GM21526 (cell line): ENCODE measurements around the gene CYP46A1.

Experiments
- ATAC-seq: cut with Tn5 transposase; IDR thresholded peaks from one replicate; pipeline ENCODE4 v1.9.1; 2021; ENCODE audit warnings: moderate library complexity; ENCODE audit not compliant: unreplicated experiment, low FRiP score

CYP46A1 gene

DNA sequence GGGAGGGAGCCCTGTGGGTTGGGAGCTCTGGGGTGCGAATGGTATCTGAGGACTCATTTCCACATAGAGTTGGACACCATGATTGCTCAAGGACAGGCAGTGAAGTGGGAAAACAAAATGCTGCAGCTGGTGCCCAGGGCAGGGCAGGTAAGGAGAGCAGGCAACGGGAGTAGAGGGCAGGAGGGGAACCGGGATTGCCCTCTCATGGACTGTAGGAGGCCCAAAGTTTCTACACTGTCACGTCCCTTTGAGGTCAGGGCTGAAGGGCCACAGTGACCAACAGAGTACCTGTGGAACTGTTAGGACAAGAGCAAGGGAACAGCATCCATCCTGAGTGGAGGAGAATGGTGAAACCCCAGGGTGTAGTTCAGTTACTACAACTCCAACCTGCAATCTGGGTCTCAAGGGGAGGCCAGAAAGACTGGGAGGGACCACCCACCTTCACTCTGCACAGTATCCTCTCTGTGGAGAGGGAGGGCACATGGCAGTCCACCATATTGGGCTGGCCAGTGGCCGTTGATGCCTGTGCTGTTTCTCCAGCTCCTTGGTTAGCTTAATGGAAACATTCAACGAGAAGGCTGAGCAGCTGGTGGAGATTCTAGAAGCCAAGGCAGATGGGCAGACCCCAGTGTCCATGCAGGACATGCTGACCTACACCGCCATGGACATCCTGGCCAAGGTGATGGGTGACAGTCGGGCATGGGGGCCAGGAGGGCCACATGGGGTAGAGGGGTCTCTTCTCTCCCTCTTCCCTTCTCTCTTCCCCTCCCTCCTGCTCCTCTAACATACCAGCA lies 22.2 kb downstream of the CYP46A1 start:
- ATAC-seq = no peak

DNA sequence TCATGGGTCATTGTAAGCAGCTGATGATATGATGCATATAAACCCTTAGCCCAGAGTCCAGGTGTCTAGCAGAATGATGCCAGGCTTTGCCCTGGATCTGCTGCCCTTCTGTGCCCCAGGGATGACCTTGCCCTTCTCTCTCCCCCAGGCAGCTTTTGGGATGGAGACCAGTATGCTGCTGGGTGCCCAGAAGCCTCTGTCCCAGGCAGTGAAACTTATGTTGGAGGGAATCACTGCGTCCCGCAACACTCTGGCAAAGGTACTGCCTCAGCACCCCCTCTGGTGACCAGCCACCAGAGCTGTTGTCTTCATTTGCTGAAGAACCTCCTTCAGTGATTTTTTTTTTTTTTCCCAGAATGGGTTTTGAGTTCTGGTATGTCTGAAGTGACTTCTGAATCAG lies 23.3 kb downstream of the CYP46A1 start:
- ATAC-seq = no peak

GRCh38 chr14:99707921-99708320 lies 23.8 kb downstream of the CYP46A1 start:
- ATAC-seq = no peak

GRCh38 chr14:99708449-99708848 lies 24.4 kb downstream of the CYP46A1 start:
- ATAC-seq = no peak

DNA sequence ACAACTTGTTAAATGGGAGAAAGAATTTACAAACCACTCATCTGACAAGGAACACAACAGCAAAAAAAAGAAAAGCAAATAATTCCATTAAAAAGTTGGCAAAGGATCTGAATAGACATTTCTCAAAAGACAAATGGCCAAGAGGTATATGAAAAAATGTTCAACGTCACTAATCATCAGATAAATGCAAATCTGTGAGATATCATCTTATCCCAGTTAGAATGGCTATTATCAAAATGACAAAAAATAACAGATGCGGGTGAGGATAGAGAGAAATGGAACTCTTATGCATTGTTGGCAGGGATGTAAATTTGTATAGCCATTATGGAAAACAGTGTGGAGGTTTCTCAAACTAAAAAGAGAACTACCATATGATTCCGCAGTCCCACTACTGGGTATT lies 29.9 kb downstream of the CYP46A1 start:
- no peak for ATAC-seq

- no peak for ATAC-seq
Measured at GRCh38 chr14:99715266-99716000, 31.3 kb downstream of the CYP46A1 start.

GRCh38 chr14:99716091-99716849 lies 32.2 kb downstream of the CYP46A1 start:
- no peak for ATAC-seq

DNA sequence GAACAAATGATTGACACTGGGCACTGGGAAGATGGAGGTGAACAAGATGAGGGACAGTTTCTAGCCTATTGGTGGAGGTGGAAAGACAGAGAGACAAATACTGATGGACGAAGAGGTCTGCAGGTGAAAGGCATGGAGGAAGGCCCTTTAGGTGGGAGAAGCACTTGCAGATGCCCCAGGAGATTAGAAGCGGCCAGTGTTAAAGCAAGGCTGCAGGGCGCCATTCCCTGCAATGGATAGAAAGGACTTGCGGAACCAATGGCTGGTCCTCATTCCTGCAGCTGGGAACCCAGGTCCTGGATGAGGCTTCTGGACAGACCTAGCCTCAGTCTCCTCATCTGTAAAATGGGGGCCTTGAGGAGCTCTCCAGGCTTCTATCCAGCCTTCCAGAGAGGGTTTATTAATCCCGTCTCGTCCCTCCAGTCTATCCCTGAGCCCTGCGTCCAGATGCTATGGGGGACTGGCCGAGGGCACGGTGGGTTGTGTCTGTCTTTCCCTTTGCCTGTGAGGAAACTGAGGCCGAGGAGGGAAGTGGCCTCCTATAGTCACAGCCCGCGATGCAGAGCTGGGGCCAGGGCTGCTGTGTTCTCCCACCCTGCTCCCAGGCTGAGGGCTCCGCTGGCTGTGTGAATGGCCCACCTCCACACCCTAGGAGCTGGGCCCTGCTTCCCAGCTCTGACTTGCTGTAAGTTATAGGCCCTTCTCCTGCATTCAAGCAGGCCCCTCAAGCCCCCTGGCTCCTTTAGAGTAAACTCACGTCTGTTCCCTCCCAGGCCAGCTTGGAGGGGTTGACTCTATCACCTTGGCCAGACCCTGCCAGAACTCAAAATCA lies 33.0 kb downstream of the CYP46A1 start:
- ATAC-seq = no peak

DNA sequence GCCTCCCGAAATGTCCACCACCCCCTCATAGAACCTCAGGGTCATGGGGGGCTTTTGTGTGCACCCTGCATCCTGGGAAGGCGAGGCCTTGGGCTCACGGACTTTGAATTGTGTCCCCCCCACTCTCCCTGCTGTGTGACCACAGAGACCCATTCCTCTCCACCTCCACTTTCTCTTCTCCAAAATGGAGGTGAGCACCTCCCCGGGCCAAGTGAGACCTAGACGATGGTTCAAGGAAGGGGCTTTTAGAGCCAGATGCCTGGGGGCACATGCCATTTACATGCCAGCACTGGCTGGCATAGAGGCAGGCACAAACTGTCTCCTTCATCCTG lies 33.5 kb downstream of the CYP46A1 start:
- ATAC-seq = no peak

DNA sequence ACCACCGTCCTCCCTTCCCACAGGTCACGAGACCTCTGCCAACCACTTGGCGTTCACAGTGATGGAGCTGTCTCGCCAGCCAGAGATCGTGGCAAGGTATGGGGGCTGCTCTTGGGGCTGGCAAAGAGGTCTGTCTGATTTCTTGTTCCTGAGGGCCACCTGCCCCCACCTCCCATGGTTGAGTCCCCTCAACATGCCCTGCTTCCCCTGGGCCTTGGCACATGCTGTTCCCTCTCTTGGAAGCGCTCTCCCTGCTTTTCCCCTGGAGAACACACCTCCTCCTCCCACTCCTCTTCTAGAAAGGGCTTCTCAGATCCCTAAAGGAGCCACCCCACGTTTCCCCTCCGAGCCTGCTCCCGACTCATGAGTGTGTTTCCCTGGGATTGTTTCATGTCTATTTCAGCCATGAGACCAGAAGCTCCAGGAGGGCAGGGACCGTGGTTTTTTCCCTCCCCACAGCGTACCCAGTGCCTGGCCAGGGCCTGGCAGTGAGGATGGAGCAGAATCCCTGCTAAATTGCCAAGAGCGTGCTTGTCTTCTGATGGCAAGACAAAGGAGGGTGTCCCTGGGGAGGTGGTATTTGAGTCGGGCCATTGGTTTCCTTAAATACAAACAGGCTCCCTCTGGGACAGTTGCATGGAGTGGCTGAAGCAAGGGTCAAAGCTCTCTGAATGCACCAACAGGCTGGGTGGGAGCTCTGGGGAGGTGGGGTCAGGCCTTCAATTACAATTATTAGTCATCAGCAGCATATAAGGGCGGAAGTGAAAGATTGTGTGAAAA lies 34.1 kb downstream of the CYP46A1 start:
- ATAC-seq = peak; percentile 93

DNA sequence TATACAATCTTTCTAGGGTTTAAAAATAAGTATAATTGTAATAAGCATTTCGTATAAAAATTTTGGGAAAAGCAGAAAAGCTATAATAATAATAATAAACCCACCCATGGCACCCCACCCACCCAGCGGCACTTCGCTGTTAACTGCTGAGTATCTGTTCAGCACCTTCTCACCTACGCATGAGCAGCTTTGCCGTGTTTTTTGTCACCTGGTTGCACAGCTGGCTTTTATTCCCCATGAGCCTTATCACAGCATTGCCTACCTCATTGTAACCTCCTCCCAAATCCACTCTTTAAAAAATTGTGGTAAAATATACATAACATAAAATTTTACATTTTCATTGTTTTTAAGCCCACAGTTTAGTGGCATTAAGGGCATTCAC lies 34.7 kb downstream of the CYP46A1 start:
- ATAC-seq = peak; percentile 65

DNA sequence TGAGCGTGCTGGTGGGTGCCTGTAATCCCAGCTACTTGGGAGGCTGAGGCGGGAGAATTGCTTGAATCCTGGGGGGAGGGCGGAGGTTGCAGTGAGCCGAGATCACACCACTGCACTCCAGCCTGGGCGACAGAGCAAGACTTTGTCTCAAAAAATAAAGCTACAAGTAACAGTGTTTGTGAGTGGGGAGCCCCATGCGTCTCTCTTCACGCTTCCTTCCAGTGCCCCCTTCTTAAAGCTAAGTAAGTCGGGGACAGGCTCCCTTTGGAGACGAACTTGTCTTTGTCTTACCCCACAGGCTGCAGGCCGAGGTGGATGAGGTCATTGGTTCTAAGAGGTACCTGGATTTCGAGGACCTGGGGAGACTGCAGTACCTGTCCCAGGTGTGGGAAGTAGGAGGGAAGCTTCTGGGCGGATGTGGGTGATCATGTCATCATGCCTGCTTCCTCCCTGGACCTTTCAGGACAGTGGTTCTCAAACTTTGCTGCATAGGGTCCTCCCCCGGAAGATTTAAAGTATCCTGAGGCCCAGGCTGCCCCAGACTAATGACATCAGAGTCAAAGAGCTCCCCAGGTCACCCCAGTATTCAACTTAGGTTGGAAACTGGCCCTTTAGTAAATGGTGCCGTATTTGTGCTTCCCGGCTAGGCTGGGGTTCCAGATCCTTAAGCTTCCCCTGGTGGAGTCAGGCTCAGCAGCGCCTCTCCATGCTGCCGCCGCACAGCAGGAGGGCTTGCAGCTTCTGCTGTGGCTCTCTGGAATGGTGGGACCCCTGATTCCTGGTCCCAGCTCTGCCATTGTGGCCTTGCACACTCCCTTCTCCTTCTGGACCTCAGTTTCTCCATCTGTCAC lies 37.1 kb downstream of the CYP46A1 start:
- ATAC-seq = no peak

- ATAC-seq = no peak
Measured at GRCh38 chr14:99721792-99722516, 37.9 kb downstream of the CYP46A1 start.

DNA sequence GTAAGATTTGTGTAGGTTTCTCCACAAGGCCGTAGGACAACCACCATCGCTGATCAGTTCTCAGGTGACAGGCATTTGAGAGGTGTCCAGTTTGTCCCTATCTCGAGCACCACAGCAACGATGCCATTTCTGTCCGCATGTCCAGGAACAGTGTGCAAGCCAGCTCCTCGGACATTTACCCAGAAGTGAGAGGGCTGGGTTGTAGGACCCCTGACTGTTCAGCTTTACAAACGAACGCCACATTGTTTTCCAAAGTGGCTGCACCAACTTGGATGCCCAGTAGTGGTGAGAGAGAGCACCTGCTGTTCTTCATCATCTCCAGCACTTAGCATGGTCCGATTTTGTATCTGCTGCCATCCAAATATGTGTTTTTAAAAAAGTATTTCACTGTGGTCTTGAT lies 38.6 kb downstream of the CYP46A1 start:
- ATAC-seq = no peak

- ATAC-seq = no peak
Measured at GRCh38 chr14:99724196-99724891, 40.2 kb downstream of the CYP46A1 start.

DNA sequence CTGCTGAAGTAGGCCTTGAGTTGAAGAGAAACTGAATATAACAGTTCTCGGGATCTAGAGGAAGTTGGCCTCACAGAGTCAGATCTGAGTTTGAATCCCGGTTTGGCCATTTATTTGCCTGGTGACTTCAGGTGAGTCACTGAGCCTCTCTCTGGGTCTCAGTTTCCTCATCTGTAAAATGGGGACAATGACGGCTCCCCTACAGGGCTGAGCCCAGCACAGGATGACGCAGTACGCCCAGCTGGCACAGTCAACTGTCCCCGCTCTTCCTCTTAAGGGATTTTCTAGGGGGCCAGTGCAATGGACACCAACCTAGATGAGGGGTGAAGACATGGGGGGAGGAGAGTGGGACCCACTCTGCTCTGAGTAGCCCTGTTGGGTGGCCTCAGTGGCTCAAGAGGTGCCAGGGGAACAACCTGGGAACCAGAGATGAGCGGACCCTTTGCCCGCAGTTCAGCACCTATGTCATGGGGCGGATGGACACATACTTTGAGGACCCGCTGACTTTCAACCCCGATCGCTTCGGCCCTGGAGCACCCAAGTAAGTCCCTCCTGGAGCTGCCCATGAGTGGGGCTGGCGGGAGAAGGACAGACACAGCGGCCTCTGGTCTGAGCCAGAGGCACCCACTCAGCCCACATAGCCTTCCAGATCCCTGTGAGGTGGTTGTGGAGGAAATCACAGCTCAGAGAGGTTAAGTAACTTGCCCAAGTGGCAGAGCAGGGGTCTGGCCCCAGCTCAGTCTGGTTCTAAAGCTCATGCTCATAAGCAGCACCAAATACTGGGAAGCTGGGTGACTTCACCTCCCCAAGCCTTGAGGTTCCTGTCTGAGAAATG lies 41.1 kb downstream of the CYP46A1 start:
- ATAC-seq = no peak
